ENCODE data around the gene PLCL2.

PLCL2 gene

DNA sequence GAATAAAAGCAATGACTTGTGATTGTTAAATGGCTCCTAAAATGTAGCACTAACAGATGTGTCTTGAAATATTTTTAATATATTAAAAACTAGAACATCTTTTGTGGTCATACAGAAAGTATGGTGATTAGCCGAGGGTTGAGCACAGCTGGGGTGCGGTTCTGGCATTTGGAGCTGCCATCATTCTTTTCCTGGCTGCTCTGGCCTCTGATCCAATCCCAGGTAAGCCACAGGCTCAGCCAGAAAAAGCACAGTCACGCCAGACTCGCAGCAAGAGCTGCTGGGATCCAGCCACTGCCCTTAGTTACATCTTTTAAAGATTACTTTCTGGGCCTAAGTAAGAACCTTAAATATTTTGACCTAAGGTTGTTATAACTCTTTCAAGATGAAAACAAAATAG is 196.8 kb downstream of the PLCL2 start:
- in situ Hi-C loops (cut with HindIII; ENCODE audit: low pct_ligation_motif_present, low sequenced_read_pairs) = no loop called here
- H3K36me3 ChIP-seq (replicated peaks) = no peaks in the 10 kb centered on the region

GRCh38 chr3:17087509-17087908 is 202.8 kb downstream of the PLCL2 start:
- no peak overlapping the region for H3K4me3 ChIP-seq (ENCODE audit: low read depth, low read length)
- no peak for TF ChIP-seq CTCF (IDR thresholded peaks at IDR 0.05; ENCODE audit: low read depth, low read length, missing control alignments)
- DNase-seq = no peak
- no peaks in the 10 kb centered on the region for H3K27me3 ChIP-seq (replicated peaks)
- H3K27ac ChIP-seq = no peak overlapping the region
- in situ Hi-C loops (cut with HindIII; ENCODE audit: low pct_ligation_motif_present, low sequenced_read_pairs) = no loop called here
- H3K36me3 ChIP-seq (replicated peaks) = no peaks in the 10 kb centered on the region

More for the DNA sequence above, 196.8 kb downstream of the PLCL2 start:
- Histone ChIP-seq H3K4me3 (ENCODE audit: low read depth, low read length) (no peak overlapping the region), H3K27me3 (replicated peaks) (no peaks in the 10 kb centered on the region), H3K27ac (no peak overlapping the region)
- no peak for DNase-seq
- no peak for TF ChIP-seq CTCF (IDR thresholded peaks at IDR 0.05; ENCODE audit: low read depth, low read length, missing control alignments)

- in situ Hi-C loops (cut with HindIII; ENCODE audit: low pct_ligation_motif_present, low sequenced_read_pairs) = no loop called here
- no peak for DNase-seq
Measured at GRCh38 chr3:17088017-17088416, 203.3 kb downstream of the PLCL2 start.

DNA sequence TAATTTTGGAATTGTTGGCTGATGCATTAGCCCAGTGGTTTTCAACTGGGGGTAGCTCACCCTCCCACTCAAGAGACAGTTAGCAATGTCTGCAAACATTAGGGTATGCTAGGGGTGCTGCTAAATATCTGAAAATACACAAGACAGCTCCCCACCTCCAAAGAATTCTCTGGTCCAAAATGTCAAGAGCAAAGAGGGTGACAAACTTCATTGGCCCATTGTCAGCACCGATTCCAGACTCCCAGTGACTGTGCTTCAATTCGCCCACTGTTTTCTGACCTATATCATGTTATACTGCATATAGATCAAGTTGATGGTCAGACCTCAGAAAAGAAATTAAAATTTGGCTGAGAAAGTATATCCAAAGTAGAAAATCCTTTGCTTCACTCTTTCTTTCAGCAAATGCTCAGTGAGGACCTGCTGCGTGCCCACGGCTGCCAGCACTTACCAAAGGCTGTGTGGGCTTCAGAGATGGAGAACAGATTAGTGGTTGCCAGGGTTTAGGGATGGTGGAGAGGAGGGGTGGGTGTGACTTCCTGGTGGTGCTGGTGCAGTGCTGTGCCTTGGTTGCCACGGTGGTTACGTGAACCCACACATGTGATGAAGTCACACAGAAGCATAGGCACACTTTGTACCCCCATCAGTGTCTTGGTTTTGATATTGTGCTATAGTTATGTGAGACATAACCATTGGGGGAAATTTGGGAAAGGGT is 204.0 kb downstream of the PLCL2 start:
- H3K36me3 ChIP-seq (replicated peaks) = no peaks in the 10 kb centered on the region
- in situ Hi-C loops (cut with HindIII; ENCODE audit: low pct_ligation_motif_present, low sequenced_read_pairs) = no loop called here
- H3K27ac ChIP-seq = no peak overlapping the region
- H3K4me3 ChIP-seq (ENCODE audit: low read depth, low read length) = no peak overlapping the region
- DNase-seq = no peak
- no peaks in the 10 kb centered on the region for H3K27me3 ChIP-seq (replicated peaks)
- TF ChIP-seq CTCF (IDR thresholded peaks at IDR 0.05; ENCODE audit: low read depth, low read length, missing control alignments) = no peak

More at GRCh38 chr3:17088017-17088416, 203.3 kb downstream of the PLCL2 start:
- Histone ChIP-seq H3K27me3 (replicated peaks) (no peaks in the 10 kb centered on the region), H3K36me3 (replicated peaks) (no peaks in the 10 kb centered on the region), H3K27ac (no peak overlapping the region), H3K4me3 (ENCODE audit: low read depth, low read length) (no peak overlapping the region)
- no peak for TF ChIP-seq CTCF (IDR thresholded peaks at IDR 0.05; ENCODE audit: low read depth, low read length, missing control alignments)

GRCh38 chr3:17089314-17089700 is 204.6 kb downstream of the PLCL2 start:
- H3K36me3 ChIP-seq (replicated peaks) = no peaks in the 10 kb centered on the region
- no peak overlapping the region for H3K27ac ChIP-seq
- no peak overlapping the region for H3K4me3 ChIP-seq (ENCODE audit: low read depth, low read length)
- no peak for TF ChIP-seq CTCF (IDR thresholded peaks at IDR 0.05; ENCODE audit: low read depth, low read length, missing control alignments)
- in situ Hi-C loops (cut with HindIII; ENCODE audit: low pct_ligation_motif_present, low sequenced_read_pairs) = no loop called here
- DNase-seq = no peak
- no peaks in the 10 kb centered on the region for H3K27me3 ChIP-seq (replicated peaks)

Data from brain microvascular endothelial cell (primary cell).